ENCODE results near the gene ZNF3.

Gene ZNF3

DNA sequence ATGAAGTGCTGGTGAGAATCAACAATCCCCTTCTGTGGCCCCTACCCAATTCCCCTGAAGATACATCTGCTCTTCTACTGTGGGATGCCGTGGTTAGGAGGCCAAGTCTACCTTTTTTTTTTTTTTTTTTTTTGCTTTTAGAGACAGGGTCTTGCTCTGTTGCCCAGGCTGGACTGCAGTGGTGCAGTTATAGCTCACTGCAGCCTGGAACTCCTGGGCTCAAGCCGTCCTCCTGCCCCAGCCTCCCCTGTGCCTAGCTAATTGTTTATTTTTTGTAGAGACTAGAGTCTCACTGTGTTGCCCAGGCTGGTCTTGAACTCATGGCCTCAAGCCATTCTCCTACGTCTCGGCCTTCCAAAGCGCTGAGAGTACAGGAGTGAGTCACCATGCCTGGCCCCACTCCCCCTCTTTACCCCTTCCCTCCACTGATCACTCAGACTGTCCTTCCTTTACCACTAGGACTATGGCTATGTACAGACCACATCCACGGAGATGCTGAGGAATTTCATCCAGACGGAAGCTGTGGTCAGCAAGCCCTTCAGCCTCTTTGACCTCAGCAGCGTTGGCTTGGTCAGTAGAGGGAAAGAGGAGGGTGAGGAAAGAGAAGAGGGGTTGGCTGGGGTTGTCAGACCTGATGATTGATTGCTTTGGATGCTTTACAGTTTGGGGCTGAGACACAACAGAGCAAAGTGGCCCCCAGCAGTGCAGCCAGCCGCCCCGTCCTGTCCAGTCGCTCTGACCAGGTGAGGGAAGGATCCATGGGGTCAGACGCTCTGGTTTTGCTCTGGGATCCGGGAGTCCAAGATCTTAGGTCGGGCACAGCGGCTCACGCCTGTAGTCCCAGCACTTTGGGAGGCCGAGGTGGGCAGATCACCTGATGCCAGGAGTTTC lies 21.7 kb upstream of the ZNF3 start:
- Histone ChIP-seq H3K9me2 (replicated peaks; ENCODE audit: low read depth, low read length) (no peaks in the 10 kb centered on the region), H3F3A (ENCODE audit: low read depth) (no peaks in the 10 kb centered on the region), H3K4me1 (ENCODE audit: insufficient read depth, low read length, poor library complexity, severe bottlenecking) (peaks cover 25% of the 10 kb centered on the region), H3K27me3 (ENCODE audit: insufficient read depth, low read length, poor library complexity, severe bottlenecking) (peaks cover 9% of the 10 kb centered on the region), H3K4me3 (ENCODE audit: low read length, poor library complexity, severe bottlenecking) (peak overlapping the region; percentile 98), H3K9ac (ENCODE audit: low read depth, low read length, poor library complexity, severe bottlenecking) (peak overlapping the region; percentile 100), H3K9me3 (ENCODE audit: insufficient read depth, low read depth, low read length) (no peaks in the 10 kb centered on the region), H3K36me3 (ENCODE audit: insufficient read depth, low read length) (peaks cover 36% of the 10 kb centered on the region), H3K4me2 (ENCODE audit: low read depth, low read length, poor library complexity, severe bottlenecking) (peak overlapping the region; percentile 98), H4K20me1 (ENCODE audit: insufficient read depth, low read length, poor library complexity, severe bottlenecking) (peaks cover 27% of the 10 kb centered on the region), H3K79me2 (ENCODE audit: insufficient read depth, low read length) (peaks cover 46% of the 10 kb centered on the region), H2AFZ (ENCODE audit: low read length) (no peak overlapping the region)
- no peak for TF ChIP-seq EZH2phosphoT487 (IDR thresholded peaks at IDR 0.05; ENCODE audit: borderline replicate concordance)
- TF ChIP-seq, protein P1, sequence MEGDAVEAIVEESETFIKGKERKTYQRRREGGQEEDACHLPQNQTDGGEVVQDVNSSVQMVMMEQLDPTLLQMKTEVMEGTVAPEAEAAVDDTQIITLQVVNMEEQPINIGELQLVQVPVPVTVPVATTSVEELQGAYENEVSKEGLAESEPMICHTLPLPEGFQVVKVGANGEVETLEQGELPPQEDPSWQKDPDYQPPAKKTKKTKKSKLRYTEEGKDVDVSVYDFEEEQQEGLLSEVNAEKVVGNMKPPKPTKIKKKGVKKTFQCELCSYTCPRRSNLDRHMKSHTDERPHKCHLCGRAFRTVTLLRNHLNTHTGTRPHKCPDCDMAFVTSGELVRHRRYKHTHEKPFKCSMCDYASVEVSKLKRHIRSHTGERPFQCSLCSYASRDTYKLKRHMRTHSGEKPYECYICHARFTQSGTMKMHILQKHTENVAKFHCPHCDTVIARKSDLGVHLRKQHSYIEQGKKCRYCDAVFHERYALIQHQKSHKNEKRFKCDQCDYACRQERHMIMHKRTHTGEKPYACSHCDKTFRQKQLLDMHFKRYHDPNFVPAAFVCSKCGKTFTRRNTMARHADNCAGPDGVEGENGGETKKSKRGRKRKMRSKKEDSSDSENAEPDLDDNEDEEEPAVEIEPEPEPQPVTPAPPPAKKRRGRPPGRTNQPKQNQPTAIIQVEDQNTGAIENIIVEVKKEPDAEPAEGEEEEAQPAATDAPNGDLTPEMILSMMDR (conservative IDR thresholded peaks at IDR 0.05; ENCODE audit: low read length): no peak

DNA sequence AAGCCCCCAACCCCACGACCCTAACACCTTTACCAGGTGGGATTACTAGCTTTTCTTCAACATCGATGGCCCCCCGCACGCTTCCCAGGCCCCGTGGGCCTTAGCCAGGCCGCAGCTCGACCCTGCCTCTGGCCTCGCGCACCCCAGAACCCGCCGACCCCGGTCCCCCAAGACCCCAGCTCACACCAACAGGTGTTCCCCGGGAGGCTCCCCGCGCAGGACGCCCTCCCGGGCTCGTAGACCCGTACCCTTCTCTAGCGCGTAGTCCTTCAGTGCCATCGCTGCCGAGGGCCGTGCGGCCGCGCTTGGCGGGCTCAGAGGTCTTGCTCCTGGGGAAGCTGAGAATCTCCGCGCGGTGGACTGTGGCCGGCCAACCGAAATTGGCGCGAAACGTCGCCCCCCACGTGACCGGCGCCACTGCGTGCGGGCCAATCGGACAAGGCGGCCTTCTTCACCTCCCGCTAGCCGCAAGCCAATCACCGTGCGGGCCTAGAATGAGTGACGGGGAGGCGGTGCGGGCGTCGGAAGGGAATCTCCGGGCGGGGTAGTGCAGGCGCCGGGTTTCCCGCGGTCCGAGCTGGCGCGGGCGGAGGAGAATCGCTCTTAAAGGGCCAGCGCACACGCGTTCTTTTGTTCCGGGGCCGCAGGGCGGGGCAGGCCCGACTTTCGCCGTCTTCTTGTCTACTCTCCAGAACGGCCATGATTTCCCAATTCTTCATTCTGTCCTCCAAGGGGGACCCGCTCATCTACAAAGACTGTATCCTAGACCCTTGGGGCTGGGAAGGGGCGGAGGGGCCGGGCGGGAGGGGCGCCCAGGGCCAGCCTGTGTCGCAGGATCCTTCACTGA lies 19.7 kb upstream of the ZNF3 start, which contains the start of the genes AP4M1 and MCM7:
TSS of gene AP4M1 (plus strand) at position 628 of the 847 bp plus-strand sequence. CDS start at position 700, 72 bp downstream.
TSS of gene MCM7 (minus strand) at position 382 of the 847 bp plus-strand sequence. CDS start at position 279, 103 bp downstream.
- peaks cover 31% of the 10 kb centered on the region for H3K4me1 ChIP-seq (ENCODE audit: insufficient read depth, low read length, poor library complexity, severe bottlenecking)
- H3K9me3 ChIP-seq (ENCODE audit: insufficient read depth, low read depth, low read length): no peaks in the 10 kb centered on the region
- H3K27me3 ChIP-seq (ENCODE audit: insufficient read depth, low read length, poor library complexity, severe bottlenecking): peaks cover 9% of the 10 kb centered on the region
- peaks cover 40% of the 10 kb centered on the region for H3K36me3 ChIP-seq (ENCODE audit: insufficient read depth, low read length)
- peak within 1 kb of the TSS; percentile 98 for H3K4me2 ChIP-seq (ENCODE audit: low read depth, low read length, poor library complexity, severe bottlenecking)
- H3K79me2 ChIP-seq (ENCODE audit: insufficient read depth, low read length): peaks cover 64% of the 10 kb centered on the region
- peak within 1 kb of the TSS; percentile 98 for H3K4me3 ChIP-seq (ENCODE audit: low read length, poor library complexity, severe bottlenecking)
- no peaks in the 10 kb centered on the region for H3F3A ChIP-seq (ENCODE audit: low read depth)
- peaks cover 43% of the 10 kb centered on the region for H4K20me1 ChIP-seq (ENCODE audit: insufficient read depth, low read length, poor library complexity, severe bottlenecking)
- H2AFZ ChIP-seq (ENCODE audit: low read length): peak within 1 kb of the TSS; percentile 61
- H3K9ac ChIP-seq (ENCODE audit: low read depth, low read length, poor library complexity, severe bottlenecking): peak within 1 kb of the TSS; percentile 100
- TF ChIP-seq, protein P1 (conservative IDR thresholded peaks at IDR 0.05; ENCODE audit: low read length): no peak
- no peak for TF ChIP-seq EZH2phosphoT487 (IDR thresholded peaks at IDR 0.05; ENCODE audit: borderline replicate concordance)
- H3K9me2 ChIP-seq (replicated peaks; ENCODE audit: low read depth, low read length): no peaks in the 10 kb centered on the region

DNA sequence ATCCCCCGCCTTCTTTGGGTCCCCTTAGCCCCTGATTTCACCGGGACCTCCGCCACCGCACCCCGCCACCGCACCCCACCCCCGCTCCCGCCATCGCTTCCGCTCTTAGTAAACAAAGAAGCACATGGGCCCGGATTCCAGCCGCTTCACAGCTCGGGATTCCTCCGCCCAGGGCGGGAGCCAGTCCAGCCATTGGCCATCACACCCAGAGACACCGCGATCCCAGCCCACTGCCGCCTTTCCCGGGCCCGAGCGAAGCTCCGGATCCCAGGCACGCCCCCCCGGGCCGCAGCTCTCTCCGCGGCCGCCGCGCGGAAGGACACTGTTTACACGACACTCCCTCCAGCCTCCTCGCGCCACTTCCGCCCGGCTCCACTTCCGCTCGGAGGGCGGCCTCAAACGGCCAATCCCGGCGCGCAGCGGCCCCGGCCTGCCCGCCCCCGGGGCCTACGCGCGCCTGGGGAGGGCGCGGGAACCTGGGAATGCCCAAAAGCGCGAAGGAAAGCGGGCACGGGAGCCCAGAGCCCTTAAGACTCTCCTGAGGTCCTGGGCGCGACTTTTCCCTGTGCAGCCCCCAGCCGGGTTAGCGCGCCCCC lies 19.0 kb upstream of the ZNF3 start:
- Histone ChIP-seq H3K4me1 (ENCODE audit: insufficient read depth, low read length, poor library complexity, severe bottlenecking) (peaks cover 31% of the 10 kb centered on the region), H3K36me3 (ENCODE audit: insufficient read depth, low read length) (peaks cover 47% of the 10 kb centered on the region), H3K9me2 (replicated peaks; ENCODE audit: low read depth, low read length) (no peaks in the 10 kb centered on the region), H3K79me2 (ENCODE audit: insufficient read depth, low read length) (peaks cover 71% of the 10 kb centered on the region), H3K27me3 (ENCODE audit: insufficient read depth, low read length, poor library complexity, severe bottlenecking) (peaks cover 9% of the 10 kb centered on the region), H4K20me1 (ENCODE audit: insufficient read depth, low read length, poor library complexity, severe bottlenecking) (peaks cover 50% of the 10 kb centered on the region), H3K9me3 (ENCODE audit: insufficient read depth, low read depth, low read length) (no peaks in the 10 kb centered on the region), H3K4me2 (ENCODE audit: low read depth, low read length, poor library complexity, severe bottlenecking) (peak overlapping the region; percentile 90), H3F3A (ENCODE audit: low read depth) (no peaks in the 10 kb centered on the region), H2AFZ (ENCODE audit: low read length) (peak overlapping the region; percentile 58), H3K9ac (ENCODE audit: low read depth, low read length, poor library complexity, severe bottlenecking) (peak overlapping the region; percentile 100), H3K4me3 (ENCODE audit: low read length, poor library complexity, severe bottlenecking) (peak overlapping the region; percentile 98)
- no peak for TF ChIP-seq EZH2phosphoT487 (IDR thresholded peaks at IDR 0.05; ENCODE audit: borderline replicate concordance)
- TF ChIP-seq, protein P1 (conservative IDR thresholded peaks at IDR 0.05; ENCODE audit: low read length): no peak
